Activated CD4-positive, alpha-beta T cell treated with anti-CD3 and anti-CD28 coated beads, Interleukin-2, amount 50 U/mL, for 24 hours (primary cell): ENCODE measurements around the gene TLE2.
"Not testable (repeated sequence)": the region's sequence is repeated elsewhere in the genome, so short reads cannot be mapped to it uniquely, and the experiment has no call there.

Source experiments
- DNase-seq, 2 donors: peaks; one replicate each; pipeline ENCODE4 v3.0.0-alpha.2; 2020; ENCODE audit warnings: low read depth in 1 of 2, low spot score in 1 of 2

Gene TLE2

GRCh38 chr19:2987797-2988196 lies 41.3 kb downstream of the TLE2 start:
- no peak for DNase-seq

- DNase-seq = no peak
Measured at GRCh38 chr19:2986951-2987524, 42.0 kb downstream of the TLE2 start.

- no peak for DNase-seq
Measured at GRCh38 chr19:2984215-2984528, 44.9 kb downstream of the TLE2 start.

- DNase-seq = no peak
Measured at GRCh38 chr19:2983351-2984214, 45.5 kb downstream of the TLE2 start.

GRCh38 chr19:2982983-2983350 lies 46.1 kb downstream of the TLE2 start:
- no peak for DNase-seq

- DNase-seq = no peak
Measured at GRCh38 chr19:2982561-2982960, 46.5 kb downstream of the TLE2 start.

- no peak for DNase-seq
Measured at GRCh38 chr19:2981898-2982297, 47.2 kb downstream of the TLE2 start.

GRCh38 chr19:2978772-2979171 lies 50.3 kb downstream of the TLE2 start:
- DNase-seq = no peak

GRCh38 chr19:2978166-2978767 lies 50.8 kb downstream of the TLE2 start:
- no peak for DNase-seq

GRCh38 chr19:2977746-2978138 lies 51.3 kb downstream of the TLE2 start:
- DNase-seq = no peak

GRCh38 chr19:2977001-2977745 lies 51.9 kb downstream of the TLE2 start, which contains the start of gene TLE6:
Gene TLE6, plus strand, starts transcription at chr19:2977564. Its CDS starts 670 bp downstream, at chr19:2978234.
- peak; percentile 80 to 90 for DNase-seq

GRCh38 chr19:2976609-2977000 lies 52.5 kb downstream of the TLE2 start:
- DNase-seq = no peak

GRCh38 chr19:2974342-2975041 lies 54.6 kb downstream of the TLE2 start:
- DNase-seq = no peak

GRCh38 chr19:2973229-2973628 lies 55.9 kb downstream of the TLE2 start:
- DNase-seq = no peak

GRCh38 chr19:2970201-2970835 lies 58.8 kb downstream of the TLE2 start:
- DNase-seq = no peak

- no peak for DNase-seq
Measured at GRCh38 chr19:2969104-2969504, 60.0 kb downstream of the TLE2 start.

GRCh38 chr19:2967972-2968371 lies 61.1 kb downstream of the TLE2 start:
- no peak for DNase-seq

GRCh38 chr19:2964874-2965273 lies 64.2 kb downstream of the TLE2 start:
- no peak for DNase-seq

GRCh38 chr19:2963631-2964030 lies 65.4 kb downstream of the TLE2 start:
- not testable (repeated sequence) for DNase-seq

- no peak for DNase-seq
Measured at GRCh38 chr19:2963122-2963521, 66.0 kb downstream of the TLE2 start.
